OCI-LY7 (cell line): ENCODE results near the gene BRSK2.

ENCODE experiments used
- CTCF ChIP-seq: fragments of 200-600 bp; sonication (generic); conservative IDR thresholded peaks from 2 replicates; pipeline ENCODE4 v1.5.1; 2014; ENCODE audit warnings: mild to moderate bottlenecking, antibody characterized with exemption, low read length, moderate library complexity, mixed read lengths
- EZH2phosphoT487 ChIP-seq: fragments of 200-600 bp; sonication (generic); IDR thresholded peaks from 2 replicates; pipeline ENCODE4 v1.6.1; 2018; ENCODE audit warnings: low read depth, borderline replicate concordance, mild to moderate bottlenecking, mixed run types, antibody characterized with exemption, low read length, moderate library complexity, mixed read lengths

GRCh38 chr11:1360181-1360834 lies 29.4 kb upstream of the BRSK2 start:
- no peak for TF ChIP-seq EZH2phosphoT487
- TF ChIP-seq CTCF, result no peak
